ENCODE data around the gene HMG20B. TPM values are rescaled to one million over a fixed set of nuclear protein-coding genes. Genes with fewer than 3 reads are reported as not detected.

The HMG20B gene
- total RNA-seq, 1 donor from 2014 or later: 135 TPM

DNA sequence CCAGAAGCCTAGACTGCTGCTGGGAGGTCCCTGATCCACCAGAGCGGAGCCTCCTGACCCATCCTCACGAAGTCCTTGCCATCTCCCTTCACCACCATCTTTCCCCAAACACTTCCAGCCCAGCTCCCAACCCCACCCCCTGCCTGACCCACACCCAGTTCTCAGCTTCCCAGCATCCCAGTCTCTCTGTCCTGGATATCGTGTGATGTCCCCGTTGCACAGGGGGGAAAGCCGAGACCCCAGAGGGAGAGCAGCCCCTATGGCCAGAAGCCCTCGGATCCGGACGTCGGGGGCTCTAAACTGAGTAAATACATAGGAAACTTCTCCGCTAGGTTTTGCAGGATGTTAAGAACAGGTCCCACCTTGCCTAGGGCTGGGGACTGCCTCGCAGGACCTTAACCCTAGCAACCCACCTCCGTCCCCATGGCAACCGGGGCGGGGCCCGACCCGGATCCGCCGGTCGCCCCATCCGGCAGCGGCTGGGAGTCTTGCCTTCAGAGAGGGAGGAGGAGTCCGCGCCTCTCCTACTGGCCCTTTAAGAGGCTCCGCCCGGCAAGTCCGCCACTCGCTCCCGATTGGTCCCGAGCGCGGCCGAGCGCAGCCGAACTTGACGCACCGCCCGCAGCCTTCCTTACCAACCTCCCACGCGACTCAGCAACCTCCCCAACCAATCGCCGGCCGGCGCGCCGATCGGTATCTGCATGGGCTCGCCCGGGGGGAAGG, 451 bp upstream of the HMG20B start:
- peak overlapping the region; percentile 75 for H3K4me3 ChIP-seq (ENCODE audit: low read depth, low read length)
- TF ChIP-seq, protein P1, sequence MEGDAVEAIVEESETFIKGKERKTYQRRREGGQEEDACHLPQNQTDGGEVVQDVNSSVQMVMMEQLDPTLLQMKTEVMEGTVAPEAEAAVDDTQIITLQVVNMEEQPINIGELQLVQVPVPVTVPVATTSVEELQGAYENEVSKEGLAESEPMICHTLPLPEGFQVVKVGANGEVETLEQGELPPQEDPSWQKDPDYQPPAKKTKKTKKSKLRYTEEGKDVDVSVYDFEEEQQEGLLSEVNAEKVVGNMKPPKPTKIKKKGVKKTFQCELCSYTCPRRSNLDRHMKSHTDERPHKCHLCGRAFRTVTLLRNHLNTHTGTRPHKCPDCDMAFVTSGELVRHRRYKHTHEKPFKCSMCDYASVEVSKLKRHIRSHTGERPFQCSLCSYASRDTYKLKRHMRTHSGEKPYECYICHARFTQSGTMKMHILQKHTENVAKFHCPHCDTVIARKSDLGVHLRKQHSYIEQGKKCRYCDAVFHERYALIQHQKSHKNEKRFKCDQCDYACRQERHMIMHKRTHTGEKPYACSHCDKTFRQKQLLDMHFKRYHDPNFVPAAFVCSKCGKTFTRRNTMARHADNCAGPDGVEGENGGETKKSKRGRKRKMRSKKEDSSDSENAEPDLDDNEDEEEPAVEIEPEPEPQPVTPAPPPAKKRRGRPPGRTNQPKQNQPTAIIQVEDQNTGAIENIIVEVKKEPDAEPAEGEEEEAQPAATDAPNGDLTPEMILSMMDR (conservative IDR thresholded peaks at IDR 0.05; ENCODE audit: low read depth, low read length): no peak
- peak; percentile 80 for DNase-seq (ENCODE audit: low read depth)

DNA sequence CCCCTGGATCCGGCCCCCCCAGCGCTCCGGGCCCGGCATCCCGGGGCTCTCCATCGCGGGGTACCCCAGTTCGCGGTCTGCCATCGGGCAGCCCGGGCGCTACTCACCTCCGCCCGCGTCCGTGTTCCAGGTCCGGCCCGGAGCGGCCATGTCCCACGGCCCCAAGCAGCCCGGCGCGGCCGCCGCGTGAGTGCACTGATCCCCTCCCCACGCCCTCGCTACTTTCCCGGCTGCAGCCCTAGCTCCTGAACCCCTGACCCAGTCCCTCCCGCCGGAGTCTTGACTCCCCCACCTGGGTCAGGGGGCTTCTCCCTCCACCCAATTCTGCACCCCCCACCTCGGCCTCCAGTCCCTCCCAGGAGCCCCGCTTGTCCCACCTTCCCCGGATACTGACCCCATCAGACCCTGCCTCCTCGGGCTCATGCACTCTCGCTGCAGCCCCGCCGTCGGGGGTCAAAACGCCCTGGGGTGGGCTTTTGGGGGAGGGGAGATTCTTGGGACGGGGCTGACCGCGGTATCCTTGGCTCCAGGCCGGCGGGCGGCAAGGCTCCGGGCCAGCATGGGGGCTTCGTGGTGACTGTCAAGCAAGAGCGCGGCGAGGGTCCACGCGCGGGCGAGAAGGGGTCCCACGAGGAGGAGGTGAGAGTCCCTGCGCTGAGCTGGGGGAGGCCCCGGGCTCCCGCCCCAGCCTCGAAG, 566 bp downstream of the HMG20B start:
- TF ChIP-seq, protein P1 (conservative IDR thresholded peaks at IDR 0.05; ENCODE audit: low read depth, low read length): no peak
- H3K4me3 ChIP-seq (ENCODE audit: low read depth, low read length): peak overlapping the region; percentile 96
- DNase-seq (ENCODE audit: low read depth): no peak

DNA sequence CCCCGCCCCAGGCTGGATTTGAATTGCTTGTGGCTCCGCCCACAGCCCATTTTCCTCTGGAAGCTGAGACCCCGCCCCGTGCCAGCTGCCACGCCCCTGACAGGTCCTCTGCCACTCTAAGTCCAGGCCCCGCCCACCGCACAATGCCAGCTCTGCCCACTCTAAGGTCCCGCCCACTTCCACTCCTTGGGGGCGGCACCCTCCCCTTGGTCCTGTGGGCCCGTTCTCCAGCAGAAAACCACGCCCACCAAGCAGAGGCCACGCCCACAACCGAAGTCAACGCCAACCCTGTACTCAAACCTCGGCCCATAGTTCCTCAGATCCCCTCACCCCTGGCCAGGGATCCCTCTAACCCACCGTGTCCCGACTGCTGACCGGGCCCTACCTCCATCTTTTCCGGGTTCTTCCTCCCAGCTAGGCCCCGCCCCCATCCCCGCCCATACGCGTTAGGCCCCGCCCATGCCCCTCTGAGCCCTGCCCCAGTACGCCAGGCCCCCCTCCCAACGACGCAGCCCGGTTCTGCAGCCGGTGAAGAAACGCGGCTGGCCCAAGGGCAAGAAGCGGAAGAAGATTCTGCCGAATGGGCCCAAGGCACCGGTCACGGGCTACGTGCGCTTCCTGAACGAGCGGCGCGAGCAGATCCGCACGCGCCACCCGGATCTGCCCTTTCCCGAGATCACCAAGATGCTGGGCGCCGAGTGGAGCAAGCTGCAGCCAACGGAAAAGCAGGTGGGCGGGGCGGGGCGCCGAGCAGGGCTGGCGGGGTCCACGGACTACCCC, 1.3 kb downstream of the HMG20B start:
- TF ChIP-seq, protein P1 (conservative IDR thresholded peaks at IDR 0.05; ENCODE audit: low read depth, low read length): no peak
- DNase-seq (ENCODE audit: low read depth): peak; percentile 66
- H3K4me3 ChIP-seq (ENCODE audit: low read depth, low read length): peak overlapping the region; percentile 96

DNA sequence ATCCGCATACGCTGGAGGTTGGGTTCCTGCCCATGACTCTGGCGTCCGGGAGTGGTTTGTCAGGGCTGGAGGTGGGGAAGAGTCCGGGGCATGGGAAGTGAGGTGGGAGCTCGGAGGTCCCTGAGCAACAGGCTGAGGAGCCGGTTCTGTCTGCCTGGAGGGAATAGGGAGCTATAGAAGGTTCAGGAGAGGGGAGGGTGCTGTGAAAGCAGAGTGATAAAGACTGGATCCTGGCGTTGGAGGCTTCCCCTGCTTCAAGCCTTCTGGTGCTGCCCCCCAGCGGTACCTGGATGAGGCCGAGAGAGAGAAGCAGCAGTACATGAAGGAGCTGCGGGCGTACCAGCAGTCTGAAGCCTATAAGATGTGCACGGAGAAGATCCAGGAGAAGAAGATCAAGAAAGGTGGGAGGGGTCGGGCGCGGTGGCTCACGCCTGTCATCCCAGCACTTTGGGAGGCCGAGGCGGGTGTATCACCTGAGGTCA, 2.6 kb downstream of the HMG20B start:
- TF ChIP-seq, protein P1 (conservative IDR thresholded peaks at IDR 0.05; ENCODE audit: low read depth, low read length): peak; percentile 46
- no peak overlapping the region for H3K4me3 ChIP-seq (ENCODE audit: low read depth, low read length)
- DNase-seq (ENCODE audit: low read depth): no peak

DNA sequence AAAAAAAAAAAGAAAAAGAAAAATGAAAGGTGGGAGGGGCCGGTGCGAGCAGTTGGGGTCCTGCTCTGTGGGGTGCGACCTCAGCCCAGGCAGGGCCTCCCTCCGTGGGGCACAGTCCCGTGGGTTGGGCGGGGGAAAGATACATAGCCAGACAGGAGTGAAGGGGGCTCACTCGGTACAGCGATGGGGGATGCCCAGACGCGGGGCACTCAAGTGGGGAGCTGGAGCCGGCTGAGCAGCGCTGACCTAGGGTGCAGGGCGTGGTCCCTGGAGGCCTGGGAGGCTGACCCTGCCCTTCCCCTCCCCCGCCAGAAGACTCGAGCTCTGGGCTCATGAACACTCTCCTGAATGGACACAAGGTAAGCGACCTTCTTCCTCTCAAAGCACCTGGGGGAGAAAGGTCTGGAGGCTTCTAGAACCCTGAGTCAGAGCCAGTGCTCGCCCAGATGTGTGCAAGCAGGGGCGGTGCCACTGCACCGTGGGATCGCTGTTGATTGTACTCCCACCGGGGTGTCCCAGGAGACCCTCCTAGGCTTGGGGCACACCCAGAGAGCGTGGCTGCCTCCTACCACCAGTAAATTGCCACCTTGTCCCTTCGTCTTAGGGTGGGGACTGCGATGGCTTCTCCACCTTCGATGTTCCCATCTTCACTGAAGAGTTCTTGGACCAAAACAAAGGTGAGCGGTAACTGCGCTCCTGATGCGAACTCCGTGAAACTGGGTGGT, 3.4 kb downstream of the HMG20B start:
- DNase-seq (ENCODE audit: low read depth): no peak
- H3K4me3 ChIP-seq (ENCODE audit: low read depth, low read length): no peak overlapping the region
- TF ChIP-seq, protein P1 (conservative IDR thresholded peaks at IDR 0.05; ENCODE audit: low read depth, low read length): no peak

DNA sequence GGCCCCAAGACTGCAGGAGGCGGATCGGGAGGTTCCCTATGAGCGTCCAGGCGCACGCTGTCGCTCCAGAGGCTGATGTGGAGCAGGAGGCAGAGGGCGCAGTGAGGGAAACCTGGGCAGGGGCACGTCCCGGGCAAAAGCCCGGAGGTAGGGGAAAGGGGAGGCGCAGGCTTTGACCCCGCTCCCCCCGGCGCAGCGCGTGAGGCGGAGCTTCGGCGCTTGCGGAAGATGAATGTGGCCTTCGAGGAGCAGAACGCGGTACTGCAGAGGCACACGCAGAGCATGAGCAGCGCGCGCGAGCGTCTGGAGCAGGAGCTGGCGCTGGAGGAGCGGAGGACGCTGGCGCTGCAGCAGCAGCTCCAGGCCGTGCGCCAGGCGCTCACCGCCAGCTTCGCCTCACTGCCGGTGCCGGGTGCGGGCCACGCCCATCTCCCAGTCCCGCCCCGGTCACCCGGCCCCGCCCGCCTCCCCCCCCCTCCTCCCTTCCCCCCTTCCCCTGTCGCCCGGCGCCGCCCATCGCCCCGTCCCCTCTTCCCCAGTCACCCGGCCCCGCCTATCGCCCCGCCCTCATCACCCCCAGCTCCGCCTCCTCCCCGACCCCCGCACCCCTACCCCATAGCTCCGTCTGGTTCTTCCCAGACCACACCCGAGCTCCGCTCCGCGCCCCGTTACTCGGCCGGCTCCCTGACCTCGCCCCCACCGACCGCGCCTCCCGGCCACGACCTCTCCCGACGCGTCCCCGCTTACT, 4.1 kb downstream of the HMG20B start:
- TF ChIP-seq, protein P1 (conservative IDR thresholded peaks at IDR 0.05; ENCODE audit: low read depth, low read length): no peak
- H3K4me3 ChIP-seq (ENCODE audit: low read depth, low read length): no peak overlapping the region
- no peak for DNase-seq (ENCODE audit: low read depth)
